Measurements from ENCODE around the gene TTC7B.

DNA sequence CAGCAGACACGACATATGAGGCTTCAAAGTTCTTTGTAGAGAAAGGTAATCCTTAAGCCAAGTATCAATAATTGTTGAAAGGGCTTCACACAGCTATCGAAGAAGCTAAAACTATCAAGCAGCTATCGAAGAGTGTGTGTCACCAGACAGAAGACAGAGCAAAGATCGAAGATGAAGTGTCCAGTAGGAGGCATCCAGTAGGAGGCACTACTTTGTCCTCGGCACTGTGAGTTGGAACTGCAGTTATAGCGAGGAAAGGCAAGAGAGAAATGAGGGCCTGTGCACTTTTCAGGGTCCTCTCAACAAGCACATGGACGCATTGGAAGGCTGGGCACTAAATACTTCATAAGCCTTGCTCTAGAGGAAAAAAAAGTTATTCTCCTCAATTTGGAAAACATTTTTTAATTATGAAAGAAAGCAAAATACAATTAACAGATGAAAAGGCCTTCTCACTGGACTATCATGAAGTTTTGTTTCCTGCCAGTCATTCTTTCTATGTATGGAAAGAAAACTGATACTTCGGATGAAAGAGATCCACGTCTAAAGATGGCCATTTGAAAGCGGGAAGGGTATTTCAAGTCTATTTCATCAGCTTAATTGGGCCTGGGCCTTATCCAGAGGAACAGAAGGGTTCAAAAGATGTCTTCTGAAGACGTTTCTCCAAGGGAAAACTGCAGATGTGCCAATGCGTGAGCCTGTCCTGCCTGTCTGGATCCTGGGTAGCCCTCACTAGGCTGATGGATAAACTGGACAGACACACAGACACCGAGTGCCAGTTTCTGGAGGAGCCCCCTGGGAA lies 244.9 kb downstream of the TTC7B start:
- TF ChIP-seq TAF1 (IDR thresholded peaks at IDR 0.05; ENCODE audit: borderline replicate concordance, low read depth, low read length), result no peak
- TF ChIP-seq POLR2A (IDR thresholded peaks at IDR 0.05; ENCODE audit: low read depth, low read length), result no peak
- no peak for TF ChIP-seq POLR2AphosphoS5 (IDR thresholded peaks at IDR 0.05; ENCODE audit: low read depth, low read length)
